DMS153 treated with DMSO at 0.1 percent for 48 hours (cell line): Measurements from ENCODE around the gene KRTAP5-1.
"Not testable (repeated sequence)": the region's sequence is repeated elsewhere in the genome, so short reads cannot be mapped to it uniquely, and the experiment has no call there.

Source experiments
- DNase-seq: peaks from one replicate; lab custom pipeline; 2025; ENCODE audit not compliant: unreplicated experiment; lab: John Stamatoyannopoulos, UW

Gene KRTAP5-1

GRCh38 chr11:1603629-1604028 is 18.5 kb upstream of the KRTAP5-1 start:
- no peak for DNase-seq

GRCh38 chr11:1601663-1602062 is 16.6 kb upstream of the KRTAP5-1 start:
- DNase-seq, result not testable (repeated sequence)

DNA sequence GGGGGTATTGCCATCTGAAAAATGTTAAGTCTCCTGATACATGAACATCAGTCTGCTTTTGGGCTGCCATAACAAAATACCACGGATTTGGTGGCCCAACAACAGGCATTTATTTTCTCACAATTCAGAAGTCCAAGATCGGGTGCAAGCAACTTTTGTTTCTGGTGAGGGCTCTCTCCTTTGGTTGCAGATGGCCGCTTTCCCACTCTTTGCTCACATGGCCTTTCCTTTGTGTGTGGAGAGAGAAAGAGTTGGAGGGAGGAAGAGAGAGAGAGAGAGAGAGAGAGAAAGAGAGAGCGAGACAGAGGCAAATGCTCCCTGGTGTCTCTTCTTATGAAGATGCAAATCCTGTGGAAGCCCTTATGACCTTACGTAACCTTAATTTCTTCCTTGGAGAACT is 15.5 kb upstream of the KRTAP5-1 start:
- no peak for DNase-seq

DNA sequence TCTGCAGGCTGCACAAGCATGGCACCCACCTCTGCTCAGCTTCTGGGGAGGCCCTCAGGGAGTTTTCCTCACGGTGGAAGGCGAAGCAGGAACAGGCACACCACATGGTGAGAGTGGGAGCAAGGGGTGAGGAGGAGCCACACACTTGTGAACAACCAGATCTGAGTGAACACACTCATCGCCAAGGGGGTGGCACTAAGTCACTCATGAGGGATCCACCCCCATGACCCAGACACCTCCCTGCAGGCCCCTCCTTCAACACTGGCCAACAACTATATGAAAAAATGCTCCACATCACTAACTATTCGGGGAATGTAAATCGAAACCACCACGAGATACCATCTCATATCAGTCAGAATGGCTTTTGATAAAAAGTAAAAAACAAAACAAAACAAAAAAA is 13.7 kb upstream of the KRTAP5-1 start:
- DNase-seq, result no peak

DNA sequence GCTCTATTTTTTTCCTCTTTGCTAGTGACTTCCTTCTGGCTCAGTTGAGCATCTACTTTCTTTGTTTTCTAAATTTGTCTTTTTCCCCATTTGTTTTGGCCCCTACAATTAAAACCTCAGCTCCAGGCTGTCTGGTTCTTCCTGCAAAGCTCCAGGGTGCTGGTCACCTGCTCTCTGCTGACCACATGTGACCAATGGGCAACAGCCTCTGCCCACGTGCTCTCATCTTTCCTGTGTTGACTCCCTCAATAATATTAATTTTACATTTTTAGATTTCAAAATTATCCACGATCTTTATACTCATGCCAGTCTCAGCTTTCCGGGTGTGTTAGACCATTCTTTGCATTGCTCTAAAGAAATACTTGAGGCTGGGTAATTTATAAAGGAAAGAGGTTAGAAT is 13.3 kb upstream of the KRTAP5-1 start:
- not testable (repeated sequence) for DNase-seq

DNA sequence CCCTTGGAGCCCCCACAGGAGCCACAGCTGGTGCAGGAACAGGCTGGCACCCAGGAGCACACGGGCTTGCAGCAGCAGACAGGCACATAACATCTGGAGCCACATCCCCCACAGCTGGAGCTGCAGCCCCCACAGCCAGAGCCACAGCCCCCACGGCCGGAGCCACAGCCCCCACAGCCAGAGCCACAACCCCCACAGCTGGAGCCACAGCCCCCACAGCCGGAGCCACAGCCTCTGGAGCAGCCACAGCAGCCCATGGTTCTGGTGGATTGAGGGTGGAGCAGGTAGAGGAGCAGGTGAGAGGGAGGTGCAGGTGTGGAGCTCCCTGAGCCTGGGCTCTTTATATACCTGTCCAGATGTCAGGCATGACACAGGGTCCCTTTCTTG is 12.9 kb upstream of the KRTAP5-1 start, which contains the start of gene KRTAP5-2:
KRTAP5-2 (minus strand) TSS at position 301 of the 387 bp plus-strand sequence; CDS start at position 257, 44 bp downstream.
- no peak for DNase-seq

- DNase-seq, result no peak
Measured at GRCh38 chr11:1597331-1597993, 12.4 kb upstream of the KRTAP5-1 start.

DNA sequence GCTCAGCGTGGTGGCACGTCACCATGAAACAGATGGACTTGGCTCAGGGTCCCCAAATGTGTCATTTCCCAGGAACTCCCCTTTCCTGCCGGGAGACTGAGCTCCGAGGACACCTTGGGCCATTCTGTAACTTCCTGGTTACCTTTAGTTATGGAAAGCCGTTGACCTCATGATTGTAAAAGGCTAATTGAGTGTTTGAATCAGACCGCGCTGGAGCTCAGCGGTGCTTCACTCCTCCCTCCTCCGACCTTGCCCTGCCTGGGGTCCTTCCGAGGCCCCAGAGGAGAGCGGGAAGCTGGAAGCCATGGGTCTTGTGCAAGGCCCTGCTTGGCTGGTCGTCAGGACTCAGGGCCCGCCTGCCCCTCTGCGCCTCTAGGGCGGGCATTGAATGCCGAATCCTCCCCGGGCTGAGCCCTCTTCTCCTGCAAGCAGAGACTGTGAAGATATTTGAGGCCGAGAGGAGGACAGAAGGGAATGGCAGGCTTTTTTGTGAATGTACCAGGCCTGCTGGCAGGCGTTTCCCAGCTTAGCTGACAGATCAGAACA is 11.6 kb upstream of the KRTAP5-1 start:
- not testable (repeated sequence) for DNase-seq

GRCh38 chr11:1595994-1596575 is 11.0 kb upstream of the KRTAP5-1 start:
- DNase-seq, result not testable (repeated sequence)

GRCh38 chr11:1592628-1593027 is 7.5 kb upstream of the KRTAP5-1 start:
- no peak for DNase-seq

GRCh38 chr11:1589996-1590395 is 4.9 kb upstream of the KRTAP5-1 start:
- DNase-seq, result no peak

DNA sequence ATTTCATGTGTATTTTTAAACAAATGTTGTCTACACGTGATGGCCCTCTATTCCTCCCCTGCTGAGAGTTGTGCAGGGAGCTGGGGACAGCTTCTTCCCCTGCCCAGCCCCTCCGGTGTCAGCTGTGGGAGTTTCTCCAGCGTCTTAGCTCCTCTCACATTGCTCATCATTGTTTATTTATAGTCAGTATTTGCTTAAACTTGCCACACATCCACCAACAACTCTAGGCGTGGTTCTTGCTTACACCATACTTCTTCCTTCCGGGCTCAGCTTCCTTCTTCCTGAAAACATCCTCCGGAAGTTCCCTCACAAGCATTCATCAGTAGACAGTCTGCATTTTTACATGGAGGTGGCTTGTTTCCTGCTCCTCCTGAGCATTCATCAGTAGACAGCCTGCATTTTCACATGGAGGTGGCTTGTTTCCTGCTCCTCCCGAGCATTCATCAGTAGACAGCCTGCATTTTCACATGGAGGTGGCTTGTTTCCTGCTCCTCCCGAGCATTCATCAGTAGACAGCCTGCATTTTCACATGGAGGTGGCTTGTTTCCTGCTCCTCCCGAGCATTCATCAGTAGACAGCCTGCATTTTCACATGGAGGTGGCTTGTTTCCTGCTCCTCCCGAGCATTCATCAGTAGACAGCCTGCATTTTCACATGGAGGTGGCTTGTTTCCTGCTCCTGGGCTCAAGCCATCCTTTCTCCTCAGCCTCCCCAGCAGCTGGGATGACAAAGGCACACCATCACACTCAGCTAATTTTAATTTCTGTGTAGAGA is 4.3 kb upstream of the KRTAP5-1 start:
- DNase-seq, result not testable (repeated sequence)

DNA sequence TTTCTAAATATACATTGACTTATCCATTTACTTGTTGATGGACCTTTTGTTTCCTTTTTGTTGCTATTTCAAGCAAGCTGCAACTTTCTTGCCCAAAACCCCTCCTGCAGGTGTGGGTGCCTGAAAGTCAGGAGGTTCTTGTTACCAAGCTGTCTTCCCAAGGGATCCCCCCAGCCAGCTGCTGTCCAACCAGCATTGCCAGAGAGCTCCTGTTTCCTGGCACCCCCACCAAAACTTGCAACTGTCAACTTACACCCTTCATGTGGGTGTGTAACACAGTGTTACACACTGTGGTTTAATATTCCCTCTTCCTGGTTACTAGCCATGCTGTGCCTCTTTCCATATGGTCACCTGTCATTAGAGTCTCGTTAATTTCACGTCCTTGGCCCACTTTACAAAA is 1.6 kb upstream of the KRTAP5-1 start:
- no peak for DNase-seq

DNA sequence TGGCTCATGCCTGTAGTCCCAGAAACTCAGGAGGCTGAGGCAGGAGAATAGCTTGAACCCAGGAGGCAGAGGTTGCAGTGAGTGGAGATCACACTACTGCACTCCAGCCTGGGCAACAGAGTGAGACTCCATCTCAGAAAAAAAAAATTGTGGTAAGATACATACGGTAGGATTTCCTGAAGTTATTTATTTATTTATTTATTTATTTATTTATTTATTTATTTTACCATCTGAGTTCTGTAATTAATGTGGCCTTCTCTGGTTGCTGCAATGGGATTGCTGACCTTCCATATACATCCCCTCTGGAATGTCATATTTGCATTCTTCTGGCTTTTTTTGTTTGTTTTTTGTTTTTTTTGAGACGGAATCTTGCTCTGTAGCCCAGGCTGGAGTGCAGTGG is 2.2 kb downstream of the KRTAP5-1 start:
- DNase-seq, result not testable (repeated sequence)

DNA sequence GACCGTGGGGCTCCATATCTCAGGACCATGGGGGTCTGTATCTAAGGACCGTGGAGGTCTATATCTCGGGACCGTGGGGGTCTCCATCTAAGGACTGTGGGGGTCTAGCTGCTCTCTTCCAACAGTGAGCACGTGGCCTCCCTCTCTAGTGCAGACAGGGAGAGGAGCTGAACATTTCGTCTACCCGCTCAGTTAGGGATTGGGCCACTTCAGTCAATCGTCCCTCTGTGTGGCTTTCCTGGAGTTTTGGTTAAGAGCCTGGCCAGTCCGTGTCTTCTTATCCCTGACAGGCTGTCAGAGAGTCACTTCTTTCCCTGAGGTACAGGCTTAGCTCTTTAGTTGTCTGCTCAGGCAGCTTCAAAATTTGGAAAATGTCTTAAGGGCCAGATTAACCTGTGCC is 3.1 kb downstream of the KRTAP5-1 start:
- no peak for DNase-seq

DNA sequence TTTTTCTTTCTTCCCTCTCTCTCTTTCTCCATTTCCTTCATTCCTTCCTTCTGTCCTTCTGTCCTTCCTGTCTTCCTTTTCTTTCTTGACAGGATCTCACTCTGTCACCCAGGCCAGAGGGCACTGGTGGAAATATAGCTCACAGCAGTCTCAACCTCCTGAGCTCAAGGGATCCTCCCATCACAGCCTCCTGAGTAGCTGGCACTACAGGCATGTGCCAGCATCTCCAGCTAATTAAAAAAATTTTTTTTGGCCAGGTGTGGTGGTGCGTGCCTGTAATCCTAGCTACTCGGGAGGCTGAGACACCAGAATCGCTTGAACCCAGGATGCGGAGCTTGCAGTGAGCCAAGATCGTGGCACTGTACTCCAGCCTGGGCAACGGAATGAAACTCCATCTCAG is 8.3 kb downstream of the KRTAP5-1 start:
- DNase-seq, result no peak

DNA sequence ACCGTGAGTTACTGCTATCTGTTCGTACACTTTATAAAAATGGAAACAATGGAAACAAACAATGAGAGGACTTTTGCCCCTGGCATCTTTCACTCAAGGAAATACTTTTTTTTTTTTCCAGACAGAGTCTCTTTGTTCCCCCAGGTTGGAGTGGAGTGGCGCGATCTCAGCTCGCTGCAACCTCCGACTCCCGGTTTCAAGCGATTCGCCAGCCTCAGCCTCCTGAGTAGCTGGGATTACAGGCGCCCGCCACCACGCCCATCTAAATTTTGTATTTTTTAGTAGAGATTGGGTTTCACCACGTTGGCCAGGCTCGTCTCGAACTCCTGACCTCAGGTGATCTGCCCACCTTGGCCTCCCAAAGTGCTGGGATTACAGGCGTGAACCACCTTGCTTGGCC is 9.3 kb downstream of the KRTAP5-1 start:
- DNase-seq, result not testable (repeated sequence)

GRCh38 chr11:1574933-1575242 is 10.2 kb downstream of the KRTAP5-1 start:
- DNase-seq, result no peak

DNA sequence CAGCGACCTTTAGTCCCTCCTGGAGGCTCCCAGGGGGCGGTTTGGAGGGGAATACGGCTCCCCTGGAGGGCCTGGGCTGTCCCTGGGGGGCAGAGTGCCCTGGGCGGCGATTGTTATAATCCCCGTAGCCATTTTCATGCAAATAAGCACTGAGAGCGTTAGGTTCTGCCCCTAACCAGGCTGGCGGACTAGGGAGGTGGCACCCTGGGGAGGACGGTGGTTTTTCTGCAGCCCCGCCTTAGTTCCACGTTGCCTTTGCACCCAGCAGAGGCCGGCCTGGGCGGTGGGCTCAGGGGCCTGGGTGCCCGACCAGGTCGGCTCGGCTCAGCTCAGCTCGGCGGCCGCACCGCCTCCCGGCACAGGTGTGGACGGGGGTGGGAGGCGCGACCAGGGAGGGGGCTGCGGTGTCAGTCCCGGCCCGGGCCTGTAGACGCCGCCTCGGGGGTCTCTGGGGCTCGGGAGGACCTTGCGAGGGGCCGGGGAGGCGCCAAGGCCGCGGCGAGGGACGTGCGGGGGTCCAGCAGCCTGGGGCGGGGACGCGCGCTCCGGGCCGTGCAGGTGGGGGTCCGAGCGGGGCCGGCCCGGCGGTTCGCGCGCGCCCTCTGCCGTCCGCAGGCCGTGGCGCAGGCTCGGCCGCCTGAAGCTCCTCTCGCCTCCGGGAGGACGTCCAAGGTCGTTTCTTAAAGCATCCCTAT is 10.7 kb downstream of the KRTAP5-1 start:
- peak; percentile 64 for DNase-seq

DNA sequence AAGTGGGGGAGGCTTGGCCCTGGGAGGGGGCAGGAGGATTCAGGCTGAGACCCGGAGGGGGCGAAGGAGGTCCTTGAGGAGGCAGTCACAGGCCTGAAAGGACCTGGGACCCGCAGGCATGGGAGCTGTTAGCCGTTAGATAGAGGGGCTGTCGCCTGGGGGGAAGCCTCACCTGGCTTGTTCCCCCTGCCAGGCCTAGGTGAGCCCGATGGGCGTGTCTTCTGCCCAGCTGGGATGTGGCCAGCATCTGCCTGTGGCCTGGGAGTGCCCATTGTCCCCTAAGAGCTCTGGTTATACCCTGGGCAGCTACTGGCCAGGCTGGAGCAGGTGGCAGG is 11.2 kb downstream of the KRTAP5-1 start:
- DNase-seq, result no peak

- peak; percentile 60 for DNase-seq
Measured at GRCh38 chr11:1573077-1573902, 11.8 kb downstream of the KRTAP5-1 start.
